Calu3 (cell line): ENCODE measurements around the gene SHLD1. TPM values are rescaled to one million over a fixed set of nuclear protein-coding genes. Genes with fewer than 3 reads are reported as not detected.

Experiments
- BruUV-seq: library from RNA; stranded (reverse); fragments of 400-500 nt; replicated peaks from 2 replicates; lab custom pipeline; 2021; lab: Mats Ljungman, UMichigan
- CTCF ChIA-PET: fragments of 300-600 bp; sonication (Branson Sonifier 250); formaldehyde crosslinking; loops from one replicate; lab custom pipeline; 2022; ENCODE audit warnings: antibody characterized with exemption; lab: Charles Lee
- DNase-seq: peaks from one replicate; pipeline ENCODE4 v3.0.0; 2022
- H3K27ac Mint-ChIP-seq: one replicate; pipeline ENCODE4 v1.8.0; 2022; ENCODE audit warnings: mixed read lengths; ENCODE audit not compliant: unreplicated experiment
- H3K27me3 Mint-ChIP-seq: one replicate; pipeline ENCODE4 v1.8.0; 2022; ENCODE audit warnings: mixed read lengths; ENCODE audit not compliant: unreplicated experiment
- H3K36me3 Mint-ChIP-seq: one replicate; pipeline ENCODE4 v1.8.0; 2022; ENCODE audit warnings: mild to moderate bottlenecking, moderate library complexity, mixed read lengths; ENCODE audit not compliant: insufficient read depth, unreplicated experiment
- H3K4me1 Mint-ChIP-seq: one replicate; pipeline ENCODE4 v1.8.0; 2022; ENCODE audit warnings: mild to moderate bottlenecking, low read depth, mixed read lengths; ENCODE audit not compliant: unreplicated experiment
- H3K4me3 Mint-ChIP-seq: one replicate; pipeline ENCODE4 v1.8.0; 2022; ENCODE audit warnings: mild to moderate bottlenecking, low read depth, moderate library complexity, mixed read lengths; ENCODE audit not compliant: unreplicated experiment
- H3K9me3 Mint-ChIP-seq: one replicate; pipeline ENCODE4 v1.8.0; 2022; ENCODE audit warnings: low read depth, mixed read lengths; ENCODE audit not compliant: unreplicated experiment
- intact Hi-C: fragments of 100-400 bp; cut with micrococcal nuclease; formaldehyde crosslinking; loops from one replicate; pipeline ENCODE4 v1.10.0; 2022; ENCODE audit not compliant: unreplicated experiment
- total RNA-seq: library from RNA; stranded (reverse); gene quantifications from 2 replicates; pipeline ENCODE4 v1.2.3, GENCODE V29; 2022
- TF ChIP-seq, protein P1 (sequence below): fragments of 200-600 bp; IDR thresholded peaks from one replicate; pipeline ENCODE4 v1.8.0; 2022; ENCODE audit warnings: antibody characterized with exemption; ENCODE audit not compliant: unreplicated experiment

SHLD1 gene
- total RNA-seq, 1 experiment from 2014 or later, result 1.3 TPM

GRCh38 chr20:5811746-5812145 lies 61.5 kb downstream of the SHLD1 start:
- CTCF ChIA-PET, result no interaction called here
- Mint-ChIP-seq H3K4me3 (no peak overlapping the region), H3K9me3 (no peaks in the 10 kb centered on the region), H3K36me3 (no peaks in the 10 kb centered on the region), H3K27ac (no peak overlapping the region), H3K27me3 (no peaks in the 10 kb centered on the region), H3K4me1 (no peaks in the 10 kb centered on the region)
- TF ChIP-seq, protein P1, sequence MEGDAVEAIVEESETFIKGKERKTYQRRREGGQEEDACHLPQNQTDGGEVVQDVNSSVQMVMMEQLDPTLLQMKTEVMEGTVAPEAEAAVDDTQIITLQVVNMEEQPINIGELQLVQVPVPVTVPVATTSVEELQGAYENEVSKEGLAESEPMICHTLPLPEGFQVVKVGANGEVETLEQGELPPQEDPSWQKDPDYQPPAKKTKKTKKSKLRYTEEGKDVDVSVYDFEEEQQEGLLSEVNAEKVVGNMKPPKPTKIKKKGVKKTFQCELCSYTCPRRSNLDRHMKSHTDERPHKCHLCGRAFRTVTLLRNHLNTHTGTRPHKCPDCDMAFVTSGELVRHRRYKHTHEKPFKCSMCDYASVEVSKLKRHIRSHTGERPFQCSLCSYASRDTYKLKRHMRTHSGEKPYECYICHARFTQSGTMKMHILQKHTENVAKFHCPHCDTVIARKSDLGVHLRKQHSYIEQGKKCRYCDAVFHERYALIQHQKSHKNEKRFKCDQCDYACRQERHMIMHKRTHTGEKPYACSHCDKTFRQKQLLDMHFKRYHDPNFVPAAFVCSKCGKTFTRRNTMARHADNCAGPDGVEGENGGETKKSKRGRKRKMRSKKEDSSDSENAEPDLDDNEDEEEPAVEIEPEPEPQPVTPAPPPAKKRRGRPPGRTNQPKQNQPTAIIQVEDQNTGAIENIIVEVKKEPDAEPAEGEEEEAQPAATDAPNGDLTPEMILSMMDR, result no peak
- intact Hi-C loops, result no loop called here
- no peak for DNase-seq
- BruUV-seq, result no TSS peak

DNA sequence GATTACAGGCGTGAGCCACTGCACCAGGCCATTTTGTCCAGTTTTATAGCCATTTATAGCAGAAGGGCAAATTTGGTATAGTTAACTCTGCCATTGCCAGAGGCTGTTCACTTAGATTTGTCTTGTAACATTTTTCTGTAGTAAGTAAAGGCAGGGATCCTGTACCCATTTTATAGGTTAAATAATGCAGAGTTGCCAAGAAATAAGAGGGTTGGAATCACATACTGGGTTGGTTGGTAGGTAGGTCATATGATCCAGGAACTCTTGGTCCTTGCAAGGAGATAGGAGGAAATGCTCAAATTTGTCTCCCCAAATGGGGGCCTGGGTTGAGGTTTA lies 68.1 kb downstream of the SHLD1 start:
- intact Hi-C loops, result no loop called here
- no peak overlapping the region for H3K4me3 Mint-ChIP-seq
- H3K27ac Mint-ChIP-seq, result no peak overlapping the region
- H3K9me3 Mint-ChIP-seq, result no peaks in the 10 kb centered on the region
- CTCF ChIA-PET, result no interaction called here
- H3K4me1 Mint-ChIP-seq, result peaks cover 8% of the 10 kb centered on the region
- no peak for DNase-seq
- no peaks in the 10 kb centered on the region for H3K27me3 Mint-ChIP-seq
- H3K36me3 Mint-ChIP-seq, result no peaks in the 10 kb centered on the region
- no TSS peak for BruUV-seq
- TF ChIP-seq, protein P1, result no peak

DNA sequence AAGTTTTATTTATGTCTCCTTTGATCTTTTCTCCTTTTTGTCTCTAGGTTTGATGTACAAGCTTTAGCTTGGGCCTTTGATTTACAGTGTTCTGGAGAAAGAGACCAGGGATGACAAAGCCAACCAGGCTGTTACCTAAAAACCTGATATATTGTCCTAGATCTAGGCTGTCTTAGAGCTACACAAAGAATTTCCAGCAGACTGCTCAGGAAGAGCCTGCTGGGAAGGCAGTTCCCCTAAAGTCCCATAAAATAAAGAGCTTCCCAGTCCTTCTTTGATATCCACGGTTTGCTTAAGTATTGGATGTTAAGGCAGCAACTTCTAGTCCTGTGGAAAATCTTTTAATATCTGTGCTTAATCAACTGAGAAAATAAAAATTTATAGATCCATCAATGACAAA lies 70.5 kb downstream of the SHLD1 start:
- Mint-ChIP-seq H3K4me3 (no peak overlapping the region), H3K9me3 (no peaks in the 10 kb centered on the region), H3K27me3 (no peaks in the 10 kb centered on the region), H3K4me1 (peaks cover 10% of the 10 kb centered on the region), H3K27ac (no peak overlapping the region), H3K36me3 (no peaks in the 10 kb centered on the region)
- intact Hi-C loops, result no loop called here
- no peak for DNase-seq
- BruUV-seq, result no TSS peak
- CTCF ChIA-PET, result no interaction called here
- TF ChIP-seq, protein P1, result no peak

DNA sequence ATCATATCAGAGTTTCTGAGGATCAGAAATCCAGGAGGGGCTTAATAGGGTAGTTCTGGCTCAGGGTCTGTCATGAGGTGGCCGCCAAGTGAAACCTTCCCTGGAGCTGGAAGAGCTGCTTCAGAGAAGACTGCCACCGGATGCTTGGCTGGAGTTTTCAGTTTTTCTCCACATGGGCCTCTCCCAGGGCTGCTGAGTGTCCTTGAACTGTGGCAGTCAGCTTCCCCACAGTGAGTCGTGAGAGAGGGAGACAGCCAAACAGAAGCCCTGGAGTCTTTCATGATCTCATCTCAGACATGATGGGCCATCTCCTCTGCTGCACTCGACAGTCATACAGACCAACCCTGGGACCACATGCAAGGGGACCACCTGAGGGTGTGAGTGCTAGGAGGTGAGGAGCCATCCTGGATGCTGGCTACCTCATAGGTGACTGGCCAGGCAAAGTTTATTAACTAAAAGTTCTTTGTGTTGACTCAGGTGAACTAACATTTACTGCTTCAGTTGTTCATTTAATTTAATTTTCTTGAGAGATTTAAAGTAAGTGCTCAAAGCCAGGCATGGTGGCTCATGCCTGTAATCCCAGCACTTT lies 71.5 kb downstream of the SHLD1 start:
- CTCF ChIA-PET, result no interaction called here
- TF ChIP-seq, protein P1, result no peak
- Mint-ChIP-seq H3K27ac (no peak overlapping the region), H3K27me3 (no peaks in the 10 kb centered on the region), H3K4me3 (no peak overlapping the region), H3K4me1 (peaks cover 10% of the 10 kb centered on the region), H3K9me3 (no peaks in the 10 kb centered on the region), H3K36me3 (no peaks in the 10 kb centered on the region)
- no peak for DNase-seq
- no TSS peak for BruUV-seq
- intact Hi-C loops, result no loop called here
